GM18907 (cell line): ENCODE results near the gene SNPH.
A peak's percentile ranks its signal among the peaks of the same experiment; 100 is the strongest.

ENCODE experiments used
- ATAC-seq: cut with Tn5 transposase; IDR thresholded peaks from one replicate; pipeline ENCODE4 v1.9.1; 2021; ENCODE audit warnings: mild to moderate bottlenecking, moderate library complexity; ENCODE audit not compliant: unreplicated experiment

SNPH gene

GRCh38 chr20:1321654-1321939 is 55.5 kb downstream of the SNPH start:
- no peak for ATAC-seq

DNA sequence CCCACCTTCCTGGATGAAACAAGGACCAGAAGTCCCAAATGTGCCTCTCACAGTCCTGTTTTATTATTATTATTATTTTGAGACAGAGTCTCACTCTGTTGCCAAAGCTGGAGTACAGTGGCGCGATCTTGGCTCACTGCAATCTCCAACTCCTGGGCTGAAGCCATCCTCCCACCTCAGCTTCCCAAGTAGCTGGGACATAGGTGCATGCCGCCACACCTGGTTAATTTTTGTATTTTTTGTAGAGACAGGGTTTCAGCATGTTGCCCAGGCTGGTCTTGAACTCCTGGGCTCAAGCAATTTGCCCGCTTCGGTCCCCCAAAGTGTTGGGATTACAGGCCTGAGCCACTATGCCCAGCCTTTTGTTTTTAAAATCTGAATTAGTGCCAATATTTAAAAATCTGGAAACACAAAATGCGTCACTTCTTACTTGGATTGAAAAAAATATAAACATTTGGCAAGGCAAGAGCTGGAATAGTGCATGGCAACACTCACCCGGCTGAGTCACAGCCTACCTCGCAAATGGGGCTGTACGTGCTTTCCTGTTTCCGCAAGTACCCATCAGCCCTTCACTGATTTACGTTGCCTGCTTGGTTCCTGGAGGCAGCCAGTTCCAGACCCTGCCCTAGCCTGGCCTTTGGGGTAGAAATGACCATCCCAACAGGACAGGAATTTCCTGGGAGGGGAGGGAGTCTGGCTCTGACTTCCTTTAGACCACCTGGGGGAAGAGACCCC is 56.6 kb downstream of the SNPH start:
- no peak for ATAC-seq

DNA sequence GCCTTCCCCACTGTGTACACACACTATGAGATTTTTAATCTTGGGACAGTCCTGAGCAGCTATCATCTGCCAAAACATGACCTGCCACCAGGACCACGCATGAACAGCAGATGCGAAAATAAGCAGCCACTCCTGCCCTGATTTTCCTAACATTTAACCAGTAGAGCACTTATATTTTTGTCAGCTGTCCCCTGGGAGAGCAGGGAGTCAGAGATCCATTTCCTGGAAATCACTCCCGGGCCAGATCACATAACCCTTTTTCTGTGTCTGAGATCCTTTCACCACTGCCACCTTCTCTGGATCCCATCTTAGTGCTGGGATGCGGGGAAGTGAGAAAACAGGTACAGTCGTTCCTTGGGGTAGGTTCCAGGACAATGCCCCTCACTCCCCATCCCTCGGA is 57.2 kb downstream of the SNPH start:
- no peak for ATAC-seq

DNA sequence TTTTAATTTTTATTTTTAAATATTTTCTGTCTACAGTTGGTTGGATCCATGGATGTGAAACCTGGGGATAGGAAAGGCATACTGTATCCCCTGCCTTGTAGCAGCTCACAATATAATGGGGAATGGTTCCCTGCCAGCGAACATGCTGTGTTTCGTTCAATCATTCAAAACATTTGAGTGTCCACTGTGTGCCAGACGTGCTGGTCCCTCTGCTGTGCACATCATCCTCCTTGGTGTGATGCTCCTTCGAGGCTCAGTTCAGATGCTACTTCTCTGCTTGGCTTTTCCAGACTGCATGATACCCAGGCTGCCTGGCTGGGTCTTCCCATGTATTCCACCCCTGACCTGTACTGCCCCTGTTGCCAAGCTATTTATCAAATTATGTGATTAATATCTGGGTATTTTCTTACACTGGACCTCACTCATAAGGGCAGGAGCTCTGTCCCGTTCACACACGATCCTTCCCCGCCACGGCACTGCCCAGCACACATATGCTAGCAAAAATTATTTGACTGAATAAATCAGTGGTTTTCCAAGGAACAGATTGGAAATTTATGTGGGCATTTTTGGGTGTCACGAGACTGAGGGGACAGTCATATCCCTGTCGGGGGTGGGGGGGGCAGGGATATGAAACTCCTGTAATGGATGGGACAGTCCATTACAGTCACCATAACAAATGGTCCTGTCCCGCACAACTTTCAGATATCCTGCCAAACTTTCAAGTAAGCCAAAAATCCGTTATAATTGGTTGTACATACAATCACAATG is 57.9 kb downstream of the SNPH start:
- no peak for ATAC-seq

GRCh38 chr20:1324598-1325172 is 58.6 kb downstream of the SNPH start:
- no peak for ATAC-seq

DNA sequence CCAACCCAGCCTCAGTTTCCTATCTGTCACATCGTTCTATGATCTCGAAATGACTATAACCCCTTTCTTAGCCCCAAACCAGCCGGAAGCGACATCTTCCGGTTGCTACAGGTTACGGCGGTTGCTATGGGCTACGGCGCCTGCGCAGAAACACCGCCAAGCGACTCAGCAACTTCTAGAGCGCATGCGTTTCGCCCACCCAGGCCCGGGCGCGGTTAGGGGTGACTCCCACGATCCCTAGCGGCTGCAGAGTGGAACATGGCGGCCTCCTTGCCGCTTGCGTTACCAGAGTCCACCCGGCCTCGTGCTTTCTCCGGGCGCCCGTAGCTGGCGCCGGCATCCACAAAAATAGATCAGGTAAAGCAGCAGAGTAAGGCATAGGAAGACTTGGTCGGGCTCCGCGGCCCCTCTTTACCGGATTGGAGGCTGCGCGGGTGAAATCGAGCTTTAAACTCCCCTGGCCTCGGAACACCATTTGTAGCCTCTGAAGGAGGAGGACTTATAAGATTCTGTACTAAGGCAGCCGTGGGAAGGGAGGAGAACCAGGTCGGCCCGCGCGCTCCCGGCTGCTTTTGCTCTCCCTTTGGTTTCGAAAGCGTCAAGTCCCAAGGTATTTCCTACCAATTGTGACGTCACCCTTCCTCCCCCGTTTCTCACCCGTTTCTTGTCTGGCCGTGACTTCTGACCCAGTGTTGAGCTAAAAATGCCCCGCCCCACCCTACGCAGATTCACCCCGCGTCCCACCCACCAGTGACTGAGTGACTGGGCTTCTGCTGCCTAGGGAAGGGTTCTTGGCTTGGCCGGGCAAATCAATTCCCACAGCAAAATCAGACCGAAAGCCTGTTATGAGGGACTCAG is 59.3 kb downstream of the SNPH start:
- ATAC-seq = peak; percentile 86

DNA sequence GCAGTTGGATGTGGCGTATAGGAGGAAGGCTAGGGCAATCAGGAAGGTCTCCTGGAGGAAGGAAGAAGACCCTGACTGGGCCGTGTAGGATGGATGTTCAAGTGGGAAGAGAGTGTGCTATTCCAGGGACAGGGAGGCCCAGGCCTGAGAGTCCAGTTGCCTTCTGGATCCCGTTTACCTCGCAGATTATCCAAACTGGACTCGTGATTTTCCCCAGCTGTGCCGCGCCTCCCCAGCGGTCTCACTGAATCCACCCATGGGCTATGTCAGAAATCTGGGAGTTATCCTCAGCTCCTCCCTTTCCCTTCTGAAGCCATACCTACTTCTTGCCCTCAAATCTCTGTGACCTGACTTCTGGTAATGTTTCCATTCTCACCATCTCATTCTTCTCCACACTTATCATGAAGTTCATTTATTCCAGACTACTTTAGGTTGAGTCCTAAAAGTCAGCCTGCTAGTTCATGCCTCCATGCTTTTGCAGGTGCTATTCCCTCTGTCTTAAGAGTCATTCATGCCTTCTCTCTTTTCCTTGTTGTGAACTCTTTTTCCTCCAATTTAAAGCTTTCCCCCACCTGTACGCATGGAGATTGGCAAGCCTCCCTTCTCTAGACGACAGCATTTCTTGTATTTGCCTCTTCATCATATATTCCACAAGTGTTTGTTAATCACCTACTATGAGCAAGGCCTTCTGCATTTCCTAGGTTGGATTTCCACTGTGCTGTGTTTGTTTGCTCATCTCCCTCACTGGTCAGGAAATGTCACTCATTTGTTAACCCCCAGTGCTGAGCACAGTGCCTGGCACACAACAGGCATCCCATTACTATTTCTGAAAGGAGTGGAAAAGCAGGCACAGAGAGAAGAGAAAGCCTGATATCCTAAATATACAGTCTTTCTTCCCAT is 60.2 kb downstream of the SNPH start:
- no peak for ATAC-seq

DNA sequence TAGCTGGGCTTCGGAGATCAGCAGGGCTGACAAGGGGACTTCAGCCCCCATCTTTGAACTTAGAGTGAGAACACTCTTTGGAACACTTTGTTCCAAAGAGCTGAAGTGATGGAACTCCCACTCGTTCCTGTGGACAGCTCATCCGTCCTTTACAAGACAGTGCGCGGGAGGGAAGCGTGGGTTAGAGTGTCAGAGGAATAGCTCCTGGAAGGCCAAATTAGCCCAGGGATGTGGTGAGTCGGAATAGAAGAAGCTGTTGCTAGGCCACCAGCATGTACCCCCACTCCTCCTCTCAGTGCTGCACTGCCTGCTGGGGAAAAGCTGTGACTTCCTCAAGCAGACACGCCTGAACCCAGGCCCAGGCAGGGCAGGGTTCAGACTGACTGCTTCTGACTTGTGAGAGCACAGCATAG is 61.2 kb downstream of the SNPH start:
- no peak for ATAC-seq

DNA sequence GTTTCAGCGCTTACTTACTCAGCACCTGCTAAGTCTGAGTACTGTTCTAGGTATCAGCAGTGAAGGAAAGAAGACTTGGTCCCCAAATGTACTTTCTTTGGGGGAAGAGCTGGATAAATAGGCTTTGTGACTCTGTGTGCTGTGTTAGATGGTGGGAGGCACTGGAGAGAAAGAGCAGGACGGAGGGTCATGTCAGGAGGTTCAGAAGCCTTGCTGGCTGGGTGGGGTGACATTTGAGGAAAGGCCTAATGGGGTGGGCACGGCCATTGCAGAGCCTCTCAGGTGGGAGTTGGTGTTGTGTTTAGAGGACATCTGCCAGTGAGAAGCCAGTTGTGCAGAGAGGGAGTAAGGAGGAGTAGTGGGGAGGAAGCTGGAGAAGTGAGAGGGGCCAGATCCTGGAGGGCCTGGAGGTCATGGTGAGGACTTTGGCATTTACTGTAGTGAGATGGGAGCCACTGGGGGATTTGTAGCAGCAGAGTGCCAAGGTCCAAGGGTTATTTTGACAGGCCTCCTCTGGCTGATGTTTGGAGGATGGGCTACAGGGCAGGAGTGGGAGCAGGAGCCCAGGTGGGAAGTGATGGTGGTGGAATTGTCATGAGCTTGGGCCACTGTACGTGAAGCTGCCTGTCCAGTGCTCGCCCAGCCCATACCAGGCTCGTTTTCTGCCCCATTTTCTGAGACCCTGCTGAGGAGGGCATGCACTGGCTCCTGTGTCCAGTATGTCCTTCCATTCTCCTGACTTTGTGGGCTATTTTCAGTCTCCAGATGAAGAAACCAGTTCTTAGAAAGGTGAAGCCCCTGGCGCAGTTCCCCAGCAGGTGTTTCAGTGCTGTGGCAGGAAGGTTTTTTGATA is 62.0 kb downstream of the SNPH start:
- ATAC-seq = no peak

- ATAC-seq = no peak
Measured at GRCh38 chr20:1328680-1329330, 62.7 kb downstream of the SNPH start, which contains the start of gene SDCBP2. SDCBP2 (minus strand) TSS chr20:1329139; CDS start chr20:1320416, 8,723 bp downstream.

- no peak for ATAC-seq
Measured at GRCh38 chr20:1330075-1330830, 64.2 kb downstream of the SNPH start.

DNA sequence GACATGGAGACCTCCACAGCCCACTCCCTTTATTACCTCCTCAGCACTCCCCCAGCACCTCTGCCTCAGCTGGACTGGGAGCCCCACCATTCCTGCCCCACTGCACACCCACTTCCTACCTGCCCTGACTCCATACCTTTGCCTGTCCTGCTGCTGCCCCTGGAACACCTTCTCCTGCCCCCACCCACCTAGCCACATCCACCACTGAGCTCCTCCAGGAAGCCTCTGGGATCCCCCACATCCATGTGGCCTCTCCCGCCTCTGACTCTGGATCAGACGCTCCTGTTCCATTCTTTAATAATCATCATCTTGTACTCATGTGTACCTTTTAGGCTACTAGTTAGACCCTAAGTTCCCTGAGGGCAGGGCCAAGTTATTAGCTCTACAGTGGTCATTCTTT is 65.0 kb downstream of the SNPH start:
- no peak for ATAC-seq

GRCh38 chr20:1331801-1332453 is 65.8 kb downstream of the SNPH start:
- no peak for ATAC-seq

DNA sequence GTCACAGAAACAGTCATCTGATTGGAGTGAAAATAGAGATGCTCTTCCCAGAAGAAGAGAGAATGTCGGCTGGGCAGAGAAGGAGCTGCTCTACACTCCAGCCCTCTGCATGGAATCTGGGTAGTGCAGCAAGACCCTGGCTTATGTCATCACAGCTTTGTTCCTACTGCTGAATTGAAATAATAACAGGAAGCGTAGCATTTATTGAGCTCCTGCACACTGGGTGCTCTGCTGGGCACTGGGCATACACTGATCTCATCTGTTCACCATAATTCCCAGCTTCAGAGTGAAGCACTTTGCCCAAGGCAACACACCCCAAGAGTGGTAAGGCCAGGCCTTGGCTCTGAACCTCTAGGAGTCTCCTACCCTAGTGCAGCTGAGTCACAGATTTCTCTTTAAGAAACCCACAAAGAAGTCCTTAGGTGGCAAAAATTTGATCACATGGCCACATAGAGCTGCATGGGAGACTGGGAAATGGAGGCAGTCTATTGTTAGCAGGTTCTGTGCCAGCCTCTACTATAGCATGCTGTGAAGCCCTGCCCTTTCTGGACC is 66.7 kb downstream of the SNPH start:
- ATAC-seq = no peak

GRCh38 chr20:1333462-1334369 is 67.6 kb downstream of the SNPH start:
- ATAC-seq = no peak

- no peak for ATAC-seq
Measured at GRCh38 chr20:1334370-1334731, 68.3 kb downstream of the SNPH start.
